Fibroblast of lung (primary cell): ENCODE results near the gene SRSF9. TPM values are rescaled to one million over a fixed set of nuclear protein-coding genes. Genes with fewer than 3 reads are reported as not detected.

ENCODE experiments used
- DNase-seq, 2 donors: peaks; one replicate each; pipeline versions ENCODE4 v3.0.0 to v3.0.0-alpha.2; 2010; ENCODE audit warnings: low read depth in 2 of 2
- H2AFZ ChIP-seq: 2 replicates; pipeline ENCODE4 v1.5.1; 2012; ENCODE audit warnings: low read length, control low read depth, inconsistent platforms
- H3K27ac ChIP-seq: 2 replicates; pipeline ENCODE4 v1.5.1; 2011; ENCODE audit warnings: low read length, control low read depth; ENCODE audit not compliant: insufficient read depth
- H3K27me3 ChIP-seq: 2 replicates; pipeline ENCODE4 v1.5.1; 2011; ENCODE audit warnings: mild to moderate bottlenecking, low read length; ENCODE audit not compliant: control insufficient read depth, insufficient read depth
- H3K36me3 ChIP-seq: 2 replicates; pipeline ENCODE4 v1.5.1; 2011; ENCODE audit warnings: low read length; ENCODE audit not compliant: control insufficient read depth, insufficient read depth
- H3K4me1 ChIP-seq: 2 replicates; pipeline ENCODE4 v1.5.1; 2011; ENCODE audit warnings: low read length; ENCODE audit not compliant: control insufficient read depth, insufficient read depth; ENCODE audit errors: extremely low read depth
- H3K4me2 ChIP-seq: 2 replicates; pipeline ENCODE4 v1.5.1; 2011; ENCODE audit warnings: low read length, control low read depth; ENCODE audit not compliant: insufficient read depth; ENCODE audit errors: extremely low read depth
- H3K4me3 ChIP-seq, 4 experiments: fragments of 200-600 bp in 1 of 4; sonication (generic) in 1 of 4; replicated peaks in 1 of 4; 2 replicates each; pipeline ENCODE4 v1.5.1; 2011 to 2016; ENCODE audit warnings: low read length in 4 of 4, low read depth in 3 of 4, mild to moderate bottlenecking in 3 of 4, control low read depth in 2 of 4, inconsistent platforms in 1 of 4, mixed read lengths in 1 of 4; ENCODE audit not compliant: insufficient read depth in 1 of 4; ENCODE audit errors: control extremely low read depth in 1 of 4
- H3K79me2 ChIP-seq: 2 replicates; pipeline ENCODE4 v1.5.1; 2012; ENCODE audit warnings: mild to moderate bottlenecking, low read length, inconsistent platforms; ENCODE audit not compliant: control insufficient read depth, insufficient read depth
- H3K9ac ChIP-seq: 2 replicates; pipeline ENCODE4 v1.5.1; 2011; ENCODE audit warnings: mild to moderate bottlenecking, low read length, control low read depth; ENCODE audit not compliant: insufficient read depth
- H3K9me3 ChIP-seq: 2 replicates; pipeline ENCODE4 v1.5.1; 2012; ENCODE audit warnings: low read depth, low read length; ENCODE audit not compliant: control insufficient read depth, insufficient read depth
- H4K20me1 ChIP-seq: 2 replicates; pipeline ENCODE4 v1.5.1; 2011; ENCODE audit warnings: low read length; ENCODE audit not compliant: control insufficient read depth, insufficient read depth; ENCODE audit errors: extremely low read depth
- CTCF ChIP-seq, 2 donors: IDR thresholded peaks in 1 of 2; conservative IDR thresholded peaks in 1 of 2; 1 replicate in 1 of 2; 2 replicates in 1 of 2; pipeline ENCODE4 v1.5.1; 2011 to 2012; ENCODE audit warnings: low read length in 2 of 2, control low read depth in 1 of 2, inconsistent platforms in 1 of 2, low read depth in 1 of 2, mild to moderate bottlenecking in 1 of 2
- EZH2 ChIP-seq: IDR thresholded peaks from 2 replicates; pipeline ENCODE4 v1.5.1; 2012; ENCODE audit warnings: low read length, control low read depth, mild to moderate bottlenecking; ENCODE audit errors: missing control alignments
- polyA plus RNA-seq, 2 donors: library from polyadenylated mRNA; depleted of rRNA in 1 of 2; stranded (reverse) in 1 of 2; unstranded in 1 of 2; fragments of >200 nt; gene quantifications; 2 replicates each; pipeline ENCODE4 v1.2.1, GENCODE V29; 2011 to 2012; ENCODE audit warnings: missing spikeins in 1 of 2
- total RNA-seq: library from RNA; depleted of rRNA; stranded (reverse); fragments of >200 nt; gene quantifications from 2 replicates; pipeline ENCODE4 v1.2.1, GENCODE V29; 2014

The SRSF9 gene
- total and polyA plus RNA-seq, 2 donors (not counting 1 experiment from before 2014, with no cell fraction given) = 150 to 188 TPM

- Histone ChIP-seq H2AFZ (no peak overlapping the region), H4K20me1 (no peaks in the 10 kb centered on the region), H3K4me1 (peaks cover 3% of the 10 kb centered on the region), H3K36me3 (peaks cover 4% of the 10 kb centered on the region), H3K27me3 (no peaks in the 10 kb centered on the region), H3K79me2 (peaks cover 49% of the 10 kb centered on the region), H3K9ac (no peak overlapping the region), H3K4me3 (peak overlapping the region in 2 of 4 experiments; percentile 90 to 100), H3K9me3 (no peaks in the 10 kb centered on the region), H3K27ac (no peak overlapping the region), H3K4me2 (peak overlapping the region; percentile 76)
- TF ChIP-seq CTCF (conservative IDR thresholded peaks at IDR 0.05 in 1 of 2, IDR thresholded peaks at IDR 0.05 in 1 of 2; ENCODE audit: low read depth in 1 of 2, low read length in 2 of 2) (no peak), EZH2 (no peak)
- DNase-seq = no peak
Observed at GRCh38 chr12:120444676-120445075, 24.9 kb downstream of the SRSF9 start.

DNA sequence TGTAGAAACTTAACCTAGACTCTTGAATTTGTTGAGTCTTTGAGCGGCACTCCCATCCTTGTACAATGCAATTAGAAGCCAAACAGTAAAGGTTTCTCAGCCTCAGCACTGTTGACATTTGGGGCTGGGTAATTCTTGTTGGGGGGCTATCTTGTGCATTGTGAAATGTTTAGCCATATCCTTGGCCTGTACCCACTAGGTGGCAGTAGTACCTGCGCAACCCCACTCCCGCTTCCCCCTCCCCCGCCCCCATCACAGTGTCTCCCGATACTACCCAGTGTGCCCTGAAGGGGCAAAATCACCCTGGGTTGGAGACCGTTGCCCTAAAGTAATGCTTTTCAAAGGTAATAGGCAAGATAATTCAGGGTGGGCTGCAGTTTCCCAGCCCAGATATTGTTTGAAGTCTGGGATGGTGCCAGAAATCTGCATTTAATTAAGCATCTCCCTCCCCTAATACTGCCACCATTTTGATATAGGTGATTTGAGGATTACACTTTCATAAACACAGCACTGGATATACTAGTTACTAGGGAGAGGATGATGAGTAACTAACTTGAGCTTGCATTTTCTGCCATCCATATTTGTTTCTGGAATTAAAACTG is 29.8 kb downstream of the SRSF9 start:
- peaks cover 5% of the 10 kb centered on the region for H3K4me1 ChIP-seq
- peak; percentile 51 to 54 for DNase-seq
- peak overlapping the region in 1 of 4 experiments; percentile 19 for H3K4me3 ChIP-seq
- no peak overlapping the region for H2AFZ ChIP-seq
- H3K79me2 ChIP-seq = peaks cover 27% of the 10 kb centered on the region
- TF ChIP-seq CTCF (conservative IDR thresholded peaks at IDR 0.05 in 1 of 2, IDR thresholded peaks at IDR 0.05 in 1 of 2; ENCODE audit: low read depth in 1 of 2, low read length in 2 of 2) = peak; percentile 38 to 53
- TF ChIP-seq EZH2 = no peak
- no peak overlapping the region for H3K9ac ChIP-seq
- H4K20me1 ChIP-seq = no peaks in the 10 kb centered on the region
- H3K4me2 ChIP-seq = no peak overlapping the region
- no peaks in the 10 kb centered on the region for H3K9me3 ChIP-seq
- H3K27ac ChIP-seq = no peak overlapping the region
- H3K36me3 ChIP-seq = peaks cover 1% of the 10 kb centered on the region
- H3K27me3 ChIP-seq = no peaks in the 10 kb centered on the region

- DNase-seq = no peak
- Histone ChIP-seq H3K4me3 (peak overlapping the region; percentile 84 to 95 (median 89)), H3K9ac (peak overlapping the region; percentile 78), H3K79me2 (peaks cover 19% of the 10 kb centered on the region), H4K20me1 (no peaks in the 10 kb centered on the region), H3K36me3 (peaks cover 1% of the 10 kb centered on the region), H2AFZ (peak overlapping the region; percentile 83), H3K27ac (peak overlapping the region; percentile 61), H3K27me3 (no peaks in the 10 kb centered on the region), H3K4me2 (peak overlapping the region; percentile 77), H3K9me3 (no peaks in the 10 kb centered on the region), H3K4me1 (peaks cover 5% of the 10 kb centered on the region)
- no peak for TF ChIP-seq EZH2
- no peak for TF ChIP-seq CTCF (conservative IDR thresholded peaks at IDR 0.05 in 1 of 2, IDR thresholded peaks at IDR 0.05 in 1 of 2; ENCODE audit: low read depth in 1 of 2, low read length in 2 of 2)
Observed at GRCh38 chr12:120438495-120439198, 30.9 kb downstream of the SRSF9 start.
